Measurements from ENCODE around the gene CPED1.

DNA sequence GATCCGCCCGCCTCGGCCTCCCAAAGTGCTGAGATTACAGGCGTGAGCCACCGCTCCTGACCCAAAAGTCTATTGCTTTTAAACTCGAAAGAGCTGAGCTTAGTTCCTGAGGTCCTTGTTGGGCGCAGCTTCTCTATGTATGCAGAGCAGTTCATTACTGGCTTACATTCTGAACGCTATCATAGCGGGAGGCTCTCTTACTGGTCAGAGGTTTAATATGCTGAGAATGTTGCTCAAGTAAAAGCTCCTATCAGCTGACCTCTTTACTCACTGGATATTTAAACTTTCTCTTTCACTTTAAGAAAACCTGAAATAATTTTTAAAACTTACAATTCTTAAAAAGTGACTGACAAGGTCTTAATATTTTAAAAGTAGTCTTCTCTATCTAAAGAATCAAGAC, 179.5 kb downstream of the CPED1 start:
- TF ChIP-seq ZBTB21 (CRISPR knock-in tag; IDR thresholded peaks at IDR 0.05; ENCODE audit: borderline replicate concordance) (no peak), ZNF263 (CRISPR knock-in tag; IDR thresholded peaks at IDR 0.05; ENCODE audit: low read depth) (no peak)
- TF ChIP-seq, protein P1, sequence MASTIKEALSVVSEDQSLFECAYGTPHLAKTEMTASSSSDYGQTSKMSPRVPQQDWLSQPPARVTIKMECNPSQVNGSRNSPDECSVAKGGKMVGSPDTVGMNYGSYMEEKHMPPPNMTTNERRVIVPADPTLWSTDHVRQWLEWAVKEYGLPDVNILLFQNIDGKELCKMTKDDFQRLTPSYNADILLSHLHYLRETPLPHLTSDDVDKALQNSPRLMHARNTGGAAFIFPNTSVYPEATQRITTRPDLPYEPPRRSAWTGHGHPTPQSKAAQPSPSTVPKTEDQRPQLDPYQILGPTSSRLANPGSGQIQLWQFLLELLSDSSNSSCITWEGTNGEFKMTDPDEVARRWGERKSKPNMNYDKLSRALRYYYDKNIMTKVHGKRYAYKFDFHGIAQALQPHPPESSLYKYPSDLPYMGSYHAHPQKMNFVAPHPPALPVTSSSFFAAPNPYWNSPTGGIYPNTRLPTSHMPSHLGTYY (CRISPR knock-in tag; IDR thresholded peaks at IDR 0.05): no peak
- TF ChIP-seq, protein P2, sequence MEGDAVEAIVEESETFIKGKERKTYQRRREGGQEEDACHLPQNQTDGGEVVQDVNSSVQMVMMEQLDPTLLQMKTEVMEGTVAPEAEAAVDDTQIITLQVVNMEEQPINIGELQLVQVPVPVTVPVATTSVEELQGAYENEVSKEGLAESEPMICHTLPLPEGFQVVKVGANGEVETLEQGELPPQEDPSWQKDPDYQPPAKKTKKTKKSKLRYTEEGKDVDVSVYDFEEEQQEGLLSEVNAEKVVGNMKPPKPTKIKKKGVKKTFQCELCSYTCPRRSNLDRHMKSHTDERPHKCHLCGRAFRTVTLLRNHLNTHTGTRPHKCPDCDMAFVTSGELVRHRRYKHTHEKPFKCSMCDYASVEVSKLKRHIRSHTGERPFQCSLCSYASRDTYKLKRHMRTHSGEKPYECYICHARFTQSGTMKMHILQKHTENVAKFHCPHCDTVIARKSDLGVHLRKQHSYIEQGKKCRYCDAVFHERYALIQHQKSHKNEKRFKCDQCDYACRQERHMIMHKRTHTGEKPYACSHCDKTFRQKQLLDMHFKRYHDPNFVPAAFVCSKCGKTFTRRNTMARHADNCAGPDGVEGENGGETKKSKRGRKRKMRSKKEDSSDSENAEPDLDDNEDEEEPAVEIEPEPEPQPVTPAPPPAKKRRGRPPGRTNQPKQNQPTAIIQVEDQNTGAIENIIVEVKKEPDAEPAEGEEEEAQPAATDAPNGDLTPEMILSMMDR (IDR thresholded peaks at IDR 0.05): no peak
- TF ChIP-seq, protein P3, sequence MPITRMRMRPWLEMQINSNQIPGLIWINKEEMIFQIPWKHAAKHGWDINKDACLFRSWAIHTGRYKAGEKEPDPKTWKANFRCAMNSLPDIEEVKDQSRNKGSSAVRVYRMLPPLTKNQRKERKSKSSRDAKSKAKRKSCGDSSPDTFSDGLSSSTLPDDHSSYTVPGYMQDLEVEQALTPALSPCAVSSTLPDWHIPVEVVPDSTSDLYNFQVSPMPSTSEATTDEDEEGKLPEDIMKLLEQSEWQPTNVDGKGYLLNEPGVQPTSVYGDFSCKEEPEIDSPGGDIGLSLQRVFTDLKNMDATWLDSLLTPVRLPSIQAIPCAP (CRISPR knock-in tag; IDR thresholded peaks at IDR 0.05): no peak
- TF ChIP-seq, protein P4, sequence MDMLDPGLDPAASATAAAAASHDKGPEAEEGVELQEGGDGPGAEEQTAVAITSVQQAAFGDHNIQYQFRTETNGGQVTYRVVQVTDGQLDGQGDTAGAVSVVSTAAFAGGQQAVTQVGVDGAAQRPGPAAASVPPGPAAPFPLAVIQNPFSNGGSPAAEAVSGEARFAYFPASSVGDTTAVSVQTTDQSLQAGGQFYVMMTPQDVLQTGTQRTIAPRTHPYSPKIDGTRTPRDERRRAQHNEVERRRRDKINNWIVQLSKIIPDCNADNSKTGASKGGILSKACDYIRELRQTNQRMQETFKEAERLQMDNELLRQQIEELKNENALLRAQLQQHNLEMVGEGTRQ (CRISPR knock-in tag; IDR thresholded peaks at IDR 0.05): no peak

All from WTC11 (cell line).